RWPE1 (cell line): ENCODE results near the gene SPNS2.
A peak's percentile ranks its signal among the peaks of the same experiment; 100 is the strongest.

Experiments used
- CTCF ChIA-PET: fragments of 350-600 bp; sonication (Branson Sonifier 250); formaldehyde crosslinking; extraction: SDS; loops from one replicate; lab custom pipeline; 2021; lab: Yijun Ruan, JAX
- POLR2A ChIA-PET: fragments of 400-600 bp; formaldehyde crosslinking; extraction: SDS; loops from one replicate; lab custom pipeline; 2020; ENCODE audit warnings: antibody characterized with exemption; ENCODE audit not compliant: low non-redundant PET; lab: Yijun Ruan, JAX
- DNase-seq: peaks from one replicate; pipeline ENCODE4 v3.0.0; 2012; ENCODE audit warnings: low spot score
- H3K27ac ChIP-seq: fragments of 450-650 bp; 2 replicates; pipeline ENCODE4 v1.5.1; 2017
- CTCF ChIP-seq: fragments of 450-650 bp; conservative IDR thresholded peaks from 2 replicates; pipeline ENCODE4 v1.5.1; 2017; ENCODE audit warnings: low read depth, mild to moderate bottlenecking

The SPNS2 gene

GRCh38 chr17:4551141-4551540 is 52.5 kb downstream of the SPNS2 start:
- DNase-seq = no peak
- 0 out of 2 replicates have a peak overlapping the region, but pooled peaks have one; percentile 5 for H3K27ac ChIP-seq
- no peak for TF ChIP-seq CTCF
- ChIA-PET POLR2A (interaction anchor here (0.5 kb wide), 1 partner anchor 121 kb away, joined by 3 read pairs; no protein-coding TSS in a partner anchor), CTCF (interaction anchor here (0.6 kb wide), 1 partner anchor 1526 kb away, joined by 3 read pairs; no protein-coding TSS in a partner anchor)

GRCh38 chr17:4551796-4552525 is 53.3 kb downstream of the SPNS2 start:
- CTCF ChIA-PET = interaction anchor here (0.6 kb wide), 1 partner anchor 1527 kb away, joined by 3 read pairs; no protein-coding TSS in a partner anchor
- DNase-seq = no peak

GRCh38 chr17:4553669-4554068 is 55.0 kb downstream of the SPNS2 start:
- DNase-seq = no peak
- ChIA-PET CTCF (interaction anchor here (0.8 kb wide), 1 partner anchor 72 kb away, joined by 4 read pairs; no protein-coding TSS in a partner anchor), POLR2A (interaction anchor here (0.6 kb wide), 1 partner anchor 123 kb away, joined by 3 read pairs; no protein-coding TSS in a partner anchor)
- peak overlapping the region; percentile 72 for H3K27ac ChIP-seq
- no peak for TF ChIP-seq CTCF

More at GRCh38 chr17:4551796-4552525, 53.3 kb downstream of the SPNS2 start:
- POLR2A ChIA-PET = no interaction called here
- no peak for TF ChIP-seq CTCF
- no peak overlapping the region for H3K27ac ChIP-seq

- peak overlapping the region; percentile 72 for H3K27ac ChIP-seq
- ChIA-PET CTCF (interaction anchor here (0.6 to 1.3 kb wide), 3 partner anchors 12 to 134 kb away, joined by 3 to 6 read pairs (median 4); no protein-coding TSS in a partner anchor), POLR2A (interaction anchor here (0.6 kb wide), 1 partner anchor 125 kb away, joined by 5 read pairs; no protein-coding TSS in a partner anchor)
- no peak for TF ChIP-seq CTCF
- DNase-seq = no peak
Measured at GRCh38 chr17:4554441-4554996, 55.8 kb downstream of the SPNS2 start.

- H3K27ac ChIP-seq = peak within 1 kb of the TSS; percentile 72
- TF ChIP-seq CTCF = no peak
- ChIA-PET CTCF (interaction anchor here (1.3 kb wide), 1 partner anchor 12 kb away, joined by 6 read pairs; no protein-coding TSS in a partner anchor), POLR2A (no interaction called here)
- peak; percentile 99 for DNase-seq
Measured at GRCh38 chr17:4554997-4555799, 56.5 kb downstream of the SPNS2 start, which contains the start of gene MYBBP1A. Gene MYBBP1A, minus strand, starts transcription at chr17:4555384. Its CDS starts 60 bp downstream, at chr17:4555324.
